ENCODE data around the gene CNP. TPM values are rescaled to one million over a fixed set of nuclear protein-coding genes. Genes with fewer than 3 reads are reported as not detected.

The CNP gene
- total RNA-seq, 1 experiment from 2014 or later, result 51.2 TPM

GRCh38 chr17:42023524-42024349 is 57.1 kb downstream of the CNP start (continued):
- no peak for TF ChIP-seq CTCF (IDR thresholded peaks at IDR 0.05 in 2 of 3, conservative IDR thresholded peaks at IDR 0.05 in 1 of 3; ENCODE audit: borderline replicate concordance in 1 of 3, insufficient read depth in 1 of 3, low read depth in 2 of 3, low read length in 2 of 3)
- no peak for TF ChIP-seq ZFX (IDR thresholded peaks at IDR 0.05)
- no peak for TF ChIP-seq POLR2AphosphoS5 (IDR thresholded peaks at IDR 0.05; ENCODE audit: low read depth, low read length)
- no peak for TF ChIP-seq ZBTB33 (IDR thresholded peaks at IDR 0.05; ENCODE audit: extremely low read depth, insufficient replicate concordance, low read length)
- TF ChIP-seq CEBPB (IDR thresholded peaks at IDR 0.05; ENCODE audit: low read depth), result no peak; the same call in 1 of the 2 replicates
- TF ChIP-seq ELF1 (IDR thresholded peaks at IDR 0.05; ENCODE audit: borderline replicate concordance, low read depth), result no peak
- TF ChIP-seq TCF7L2 (IDR thresholded peaks at IDR 0.05; ENCODE audit: borderline replicate concordance, extremely low read depth, insufficient read depth, insufficient read length), result no peak

- Histone ChIP-seq H3K9me2 (ENCODE audit: insufficient read depth) (no peaks in the 10 kb centered on the region), H3K9ac (ENCODE audit: low read length) (no peak overlapping the region), H2AFZ (ENCODE audit: low read depth, low read length, poor library complexity, severe bottlenecking) (no peak overlapping the region), H3K4me2 (ENCODE audit: low read length) (peak overlapping the region; percentile 50), H3K79me2 (ENCODE audit: insufficient read depth, low read length) (peaks cover 16% of the 10 kb centered on the region), H3K4me3 (replicated peaks in 1 of 2; ENCODE audit: low read depth in 1 of 2, low read length in 2 of 2) (no peak overlapping the region), H3K9me3 (ENCODE audit: control insufficient read depth in 1 of 2, insufficient read depth in 1 of 2, low read depth in 1 of 2, low read length in 2 of 2) (no peaks in the 10 kb centered on the region), H3K27me3 (ENCODE audit: insufficient read depth, low read length) (no peaks in the 10 kb centered on the region), H4K20me1 (ENCODE audit: insufficient read depth) (no peaks in the 10 kb centered on the region), H3K36me3 (ENCODE audit: control insufficient read depth in 1 of 2, insufficient read depth in 2 of 2, low read length in 2 of 2) (peaks cover 7 to 9% of the 10 kb centered on the region in 2 experiments; a peak in 2 of 4 replicates), H3K27ac (ENCODE audit: low read depth, low read length) (peak overlapping the region; percentile 66), H3K4me1 (ENCODE audit: control insufficient read depth in 1 of 2, insufficient read depth in 2 of 2, low read length in 2 of 2) (peaks cover 21 to 40% of the 10 kb centered on the region in 2 experiments)
- no TSS peak for BruUV-seq (replicated peaks)
- intact Hi-C loops (cut with micrococcal nuclease), result loop anchor here (1.0 to 10.0 kb wide), 3 partner anchors 76 to 500 kb away; no protein-coding TSS in a partner anchor
- ChIA-PET POLR2A (interaction anchor here (1.2 kb wide), 1 partner anchor 8 kb away, joined by 3 read pairs; no protein-coding TSS in a partner anchor), RAD21 (ENCODE audit: low non-redundant PET in 1 of 2, low total read pairs in 2 of 2, uncharacterized antibody in 2 of 2, unreplicated experiment in 2 of 2) (no interaction called here), CTCF (interaction anchor here (0.6 to 3.7 kb wide), 4 partner anchors 59 to 88 kb away, joined by 3 to 15 read pairs (median 9); partner anchors contain the start of gene CNP)
- DNase-seq (ENCODE audit: low read depth, low spot score), result no peak
- no peak; the same call in 1 of the 2 replicates for ATAC-seq
- TF ChIP-seq CEBPB (IDR thresholded peaks at IDR 0.05; ENCODE audit: low read depth) (no peak), ELF1 (IDR thresholded peaks at IDR 0.05; ENCODE audit: borderline replicate concordance, low read depth) (no peak), TCF7L2 (IDR thresholded peaks at IDR 0.05; ENCODE audit: borderline replicate concordance, extremely low read depth, insufficient read depth, insufficient read length) (no peak), ZBTB33 (IDR thresholded peaks at IDR 0.05; ENCODE audit: extremely low read depth, insufficient replicate concordance, low read length) (no peak), YY1 (IDR thresholded peaks at IDR 0.05; ENCODE audit: extremely low read depth, insufficient replicate concordance, low read depth, low read length) (no peak), SP1 (IDR thresholded peaks at IDR 0.05; ENCODE audit: low read depth) (no peak), ATF3 (IDR thresholded peaks at IDR 0.05) (no peak), EZH2phosphoT487 (IDR thresholded peaks at IDR 0.05; ENCODE audit: borderline replicate concordance) (no peak)
These were observed 58.6 kb downstream of the CNP start for GRCh38 chr17:42025191-42025579.
